K562 (cell line): ENCODE results near the gene LASP1. TPM values are rescaled to one million over a fixed set of nuclear protein-coding genes. Genes with fewer than 3 reads are reported as not detected.

Experiments used
- ARID1B ChIP-seq: fragments of 450-650 bp; IDR thresholded peaks from 2 replicates; pipeline ENCODE4 v1.6.1; 2016; ENCODE audit warnings: antibody characterized with exemption, mild to moderate bottlenecking, inconsistent platforms
- ATF7 ChIP-seq: fragments of 450-650 bp; IDR thresholded peaks from 2 replicates; pipeline ENCODE4 v1.7.1; 2014; ENCODE audit warnings: mild to moderate bottlenecking, moderate library complexity
- DPF2 ChIP-seq: fragments of 450-650 bp; IDR thresholded peaks from 2 replicates; pipeline ENCODE4 v1.6.1; 2016
- ELF1 ChIP-seq: fragments of 200-800 bp; sonication (Bioruptor generic); IDR thresholded peaks from 2 replicates; pipeline ENCODE4 v1.6.1; 2016; ENCODE audit warnings: missing genetic modification characterization, missing compliant biosample characterization
- NR2C2 ChIP-seq, 2 experiments: fragments of 200-800 bp in 1 of 2; sonication (Bioruptor generic) in 1 of 2; sonication (generic) in 1 of 2; formaldehyde crosslinking in 1 of 2; IDR thresholded peaks; 2 replicates each; pipeline versions ENCODE4 v1.6.1 to v1.8.0; 2016 to 2022; ENCODE audit warnings: mild to moderate bottlenecking in 1 of 2, missing compliant biosample characterization in 1 of 2, missing genetic modification characterization in 1 of 2, missing genetic modification reagents in 1 of 2
- POLR2A ChIP-seq: fragments of 450-650 bp; conservative IDR thresholded peaks from 2 replicates; pipeline ENCODE4 v1.6.1; 2016
- SMARCE1 ChIP-seq: fragments of 450-650 bp; IDR thresholded peaks from 2 replicates; pipeline ENCODE4 v1.7.1; 2016; ENCODE audit warnings: mild to moderate bottlenecking
- SP1 ChIP-seq: sonication (generic); formaldehyde crosslinking; IDR thresholded peaks from 2 replicates; pipeline ENCODE4 v1.8.1; 2022; ENCODE audit warnings: mild to moderate bottlenecking, missing genetic modification reagents
- SUPT5H ChIP-seq: fragments of 450-650 bp; IDR thresholded peaks from 2 replicates; pipeline ENCODE4 v1.6.1; 2016
- TRIM24 ChIP-seq, 2 experiments: fragments of 450-650 bp; IDR thresholded peaks; 2 replicates each; pipeline ENCODE4 v1.6.1; 2016
- ZBTB7A ChIP-seq: IDR thresholded peaks from 2 replicates; pipeline ENCODE4 v1.6.1; 2011; ENCODE audit warnings: low read depth, mild to moderate bottlenecking, low read length, moderate library complexity, borderline replicate concordance; ENCODE audit not compliant: control insufficient read depth
- ZFP36 ChIP-seq: fragments of 150-350 bp; IDR thresholded peaks from 2 replicates; pipeline ENCODE4 v1.6.1; 2018; ENCODE audit warnings: low read length, low read depth; ENCODE audit not compliant: partially characterized antibody
- polyA plus RNA-seq, 8 experiments: library from polyadenylated mRNA; depleted of rRNA in 4 of 8; stranded (reverse) in 5 of 8; unstranded in 3 of 8; fragments of >200 nt; fragmentation: Nextera tagmentation in 2 of 8; fragmentation: Illumina TruSeq in 1 of 8; extraction: Ambion mirVana in 2 of 8; extraction: Trizol in 1 of 8; gene quantifications; 2 replicates each; pipeline versions ENCODE4 v1.2.1 to v1.2.3, GENCODE V29; 2011 to 2014; ENCODE audit warnings: inconsistent platforms in 1 of 8, missing spikeins in 1 of 8
- total RNA-seq, 7 experiments: library from RNA; depleted of rRNA in 6 of 7; stranded (reverse); fragments of >200 nt in 6 of 7; fragmentation: Illumina TruSeq in 2 of 7; extraction: Trizol in 2 of 7; gene quantifications; 2 replicates each; pipeline versions ENCODE4 v1.2.1 to v1.2.3, GENCODE V29; 2011 to 2021; ENCODE audit warnings: low replicate concordance in 1 of 7
- TF ChIP-seq, protein P1 (sequence below): IDR thresholded peaks from 3 replicates; pipeline ENCODE4 v1.6.1; 2011; ENCODE audit warnings: borderline replicate concordance, mild to moderate bottlenecking, moderate library complexity; ENCODE audit not compliant: insufficient read length; ENCODE audit errors: extremely low read depth
- TF ChIP-seq, protein P2 (sequence below): sonication (generic); formaldehyde crosslinking; IDR thresholded peaks from 2 replicates; pipeline ENCODE4 v1.4.0; 2020; ENCODE audit warnings: mild to moderate bottlenecking, missing genetic modification reagents
- TF ChIP-seq, protein P3 (sequence below): conservative IDR thresholded peaks from 2 replicates; pipeline ENCODE4 v1.6.1; 2011; ENCODE audit warnings: low read depth, mild to moderate bottlenecking, low read length; ENCODE audit not compliant: control insufficient read depth
- TF ChIP-seq, protein P4 (sequence below): fragments of 200-800 bp; sonication (Bioruptor generic); IDR thresholded peaks from 2 replicates; pipeline ENCODE4 v1.6.1; 2017; ENCODE audit warnings: missing genetic modification characterization, missing compliant biosample characterization
- TF ChIP-seq, protein P5 (sequence below): fragments of 450-650 bp; IDR thresholded peaks from 2 replicates; pipeline ENCODE4 v1.6.1; 2016; ENCODE audit warnings: antibody characterized with exemption

Gene LASP1
- total and polyA plus RNA-seq, 9 of the 15 experiments (the other 6 are each of a cell fraction or from before 2014, with no cell fraction given) = 23.0 to 125 (median 55.3) TPM

DNA sequence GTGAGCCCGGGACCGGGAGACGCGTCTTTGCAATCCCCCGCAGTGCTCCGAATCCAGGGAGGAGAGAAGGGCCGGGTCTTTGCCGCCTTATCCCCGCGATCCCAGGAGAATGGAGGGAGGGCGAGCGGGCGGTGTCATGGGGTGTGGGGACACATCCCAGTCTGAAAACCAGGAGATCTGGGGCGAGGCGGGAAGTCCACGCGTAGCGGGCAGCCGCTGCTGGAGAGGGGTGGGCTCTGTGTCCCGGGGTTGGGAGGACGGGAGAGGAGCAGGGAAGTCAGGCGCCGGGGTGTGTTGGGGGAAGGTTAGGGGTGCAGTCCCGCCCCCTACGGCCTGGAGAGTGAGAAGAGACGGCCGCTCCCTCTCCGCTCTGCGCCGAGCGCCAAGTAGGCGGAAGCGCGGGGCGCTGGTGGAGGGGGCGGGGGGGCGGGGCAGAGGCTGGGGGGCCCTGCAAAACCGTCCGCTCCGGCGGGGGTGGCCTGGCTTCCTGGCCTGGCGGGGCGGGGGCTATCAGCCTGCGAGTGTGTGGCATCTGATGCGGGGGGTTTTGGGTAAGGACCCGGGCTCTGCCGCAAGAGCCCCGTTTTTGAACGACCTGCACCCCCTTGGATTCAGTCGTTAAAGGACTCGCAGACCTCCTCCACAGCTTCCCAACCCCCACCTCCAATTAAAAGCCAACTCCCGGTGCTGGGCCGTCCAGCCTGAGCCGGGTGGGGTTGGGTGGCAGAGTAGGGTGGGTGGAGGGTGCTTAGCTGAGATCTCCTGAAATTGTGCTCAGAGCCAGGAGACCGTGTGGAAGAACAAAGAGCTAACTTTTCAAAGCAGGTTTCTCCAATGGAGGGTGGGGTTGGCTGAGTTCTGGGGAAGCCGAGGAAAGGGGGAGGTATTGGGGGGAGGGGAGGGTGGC lies 654 bp downstream of the LASP1 start (continued):
- TF ChIP-seq, protein P1, sequence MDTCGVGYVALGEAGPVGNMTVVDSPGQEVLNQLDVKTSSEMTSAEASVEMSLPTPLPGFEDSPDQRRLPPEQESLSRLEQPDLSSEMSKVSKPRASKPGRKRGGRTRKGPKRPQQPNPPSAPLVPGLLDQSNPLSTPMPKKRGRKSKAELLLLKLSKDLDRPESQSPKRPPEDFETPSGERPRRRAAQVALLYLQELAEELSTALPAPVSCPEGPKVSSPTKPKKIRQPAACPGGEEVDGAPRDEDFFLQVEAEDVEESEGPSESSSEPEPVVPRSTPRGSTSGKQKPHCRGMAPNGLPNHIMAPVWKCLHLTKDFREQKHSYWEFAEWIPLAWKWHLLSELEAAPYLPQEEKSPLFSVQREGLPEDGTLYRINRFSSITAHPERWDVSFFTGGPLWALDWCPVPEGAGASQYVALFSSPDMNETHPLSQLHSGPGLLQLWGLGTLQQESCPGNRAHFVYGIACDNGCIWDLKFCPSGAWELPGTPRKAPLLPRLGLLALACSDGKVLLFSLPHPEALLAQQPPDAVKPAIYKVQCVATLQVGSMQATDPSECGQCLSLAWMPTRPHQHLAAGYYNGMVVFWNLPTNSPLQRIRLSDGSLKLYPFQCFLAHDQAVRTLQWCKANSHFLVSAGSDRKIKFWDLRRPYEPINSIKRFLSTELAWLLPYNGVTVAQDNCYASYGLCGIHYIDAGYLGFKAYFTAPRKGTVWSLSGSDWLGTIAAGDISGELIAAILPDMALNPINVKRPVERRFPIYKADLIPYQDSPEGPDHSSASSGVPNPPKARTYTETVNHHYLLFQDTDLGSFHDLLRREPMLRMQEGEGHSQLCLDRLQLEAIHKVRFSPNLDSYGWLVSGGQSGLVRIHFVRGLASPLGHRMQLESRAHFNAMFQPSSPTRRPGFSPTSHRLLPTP = no peak
- TF ChIP-seq ZBTB7A = peak; percentile 76; the same call in 1 of the 2 replicates
- TF ChIP-seq, protein P2, sequence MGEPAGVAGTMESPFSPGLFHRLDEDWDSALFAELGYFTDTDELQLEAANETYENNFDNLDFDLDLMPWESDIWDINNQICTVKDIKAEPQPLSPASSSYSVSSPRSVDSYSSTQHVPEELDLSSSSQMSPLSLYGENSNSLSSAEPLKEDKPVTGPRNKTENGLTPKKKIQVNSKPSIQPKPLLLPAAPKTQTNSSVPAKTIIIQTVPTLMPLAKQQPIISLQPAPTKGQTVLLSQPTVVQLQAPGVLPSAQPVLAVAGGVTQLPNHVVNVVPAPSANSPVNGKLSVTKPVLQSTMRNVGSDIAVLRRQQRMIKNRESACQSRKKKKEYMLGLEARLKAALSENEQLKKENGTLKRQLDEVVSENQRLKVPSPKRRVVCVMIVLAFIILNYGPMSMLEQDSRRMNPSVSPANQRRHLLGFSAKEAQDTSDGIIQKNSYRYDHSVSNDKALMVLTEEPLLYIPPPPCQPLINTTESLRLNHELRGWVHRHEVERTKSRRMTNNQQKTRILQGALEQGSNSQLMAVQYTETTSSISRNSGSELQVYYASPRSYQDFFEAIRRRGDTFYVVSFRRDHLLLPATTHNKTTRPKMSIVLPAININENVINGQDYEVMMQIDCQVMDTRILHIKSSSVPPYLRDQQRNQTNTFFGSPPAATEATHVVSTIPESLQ = no peak
- peak; percentile 8; the same call in 1 of the 2 replicates for TF ChIP-seq ATF7
- TF ChIP-seq POLR2A = peak; percentile 75
- TF ChIP-seq SP1 (CRISPR knock-in tag) = peak; percentile 42; the same call in 1 of the 2 replicates
- peak; percentile 33; the same call in 1 of the 2 replicates for TF ChIP-seq DPF2
- peak; percentile 32; the same call in 1 of the 2 replicates for TF ChIP-seq ARID1B
- TF ChIP-seq NR2C2 (CRISPR knock-in tag; IDR thresholded peaks at IDR 0.05) = peak; percentile 31; the same call in 1 of the 2 replicates
- no peak for TF ChIP-seq NR2C2 (tag; IDR thresholded peaks at IDR 0.05)
- peak; percentile 63 for TF ChIP-seq ELF1 (tag)
- TF ChIP-seq, protein P3, sequence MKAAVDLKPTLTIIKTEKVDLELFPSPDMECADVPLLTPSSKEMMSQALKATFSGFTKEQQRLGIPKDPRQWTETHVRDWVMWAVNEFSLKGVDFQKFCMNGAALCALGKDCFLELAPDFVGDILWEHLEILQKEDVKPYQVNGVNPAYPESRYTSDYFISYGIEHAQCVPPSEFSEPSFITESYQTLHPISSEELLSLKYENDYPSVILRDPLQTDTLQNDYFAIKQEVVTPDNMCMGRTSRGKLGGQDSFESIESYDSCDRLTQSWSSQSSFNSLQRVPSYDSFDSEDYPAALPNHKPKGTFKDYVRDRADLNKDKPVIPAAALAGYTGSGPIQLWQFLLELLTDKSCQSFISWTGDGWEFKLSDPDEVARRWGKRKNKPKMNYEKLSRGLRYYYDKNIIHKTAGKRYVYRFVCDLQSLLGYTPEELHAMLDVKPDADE = peak; percentile 71; the same call in 1 of the 2 replicates
- TF ChIP-seq SMARCE1 = peak; percentile 56
- peak; percentile 63; the same call in 1 of the 2 replicates for TF ChIP-seq SUPT5H
- peak in 1 of 2 experiments; percentile 34; a peak in 2 of 4 replicates for TF ChIP-seq TRIM24 (IDR thresholded peaks at IDR 0.05)
- TF ChIP-seq, protein P4, sequence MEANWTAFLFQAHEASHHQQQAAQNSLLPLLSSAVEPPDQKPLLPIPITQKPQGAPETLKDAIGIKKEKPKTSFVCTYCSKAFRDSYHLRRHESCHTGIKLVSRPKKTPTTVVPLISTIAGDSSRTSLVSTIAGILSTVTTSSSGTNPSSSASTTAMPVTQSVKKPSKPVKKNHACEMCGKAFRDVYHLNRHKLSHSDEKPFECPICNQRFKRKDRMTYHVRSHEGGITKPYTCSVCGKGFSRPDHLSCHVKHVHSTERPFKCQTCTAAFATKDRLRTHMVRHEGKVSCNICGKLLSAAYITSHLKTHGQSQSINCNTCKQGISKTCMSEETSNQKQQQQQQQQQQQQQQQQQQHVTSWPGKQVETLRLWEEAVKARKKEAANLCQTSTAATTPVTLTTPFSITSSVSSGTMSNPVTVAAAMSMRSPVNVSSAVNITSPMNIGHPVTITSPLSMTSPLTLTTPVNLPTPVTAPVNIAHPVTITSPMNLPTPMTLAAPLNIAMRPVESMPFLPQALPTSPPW (CRISPR knock-in tag) = peak; percentile 78
- no peak for TF ChIP-seq ZFP36
- TF ChIP-seq, protein P5, sequence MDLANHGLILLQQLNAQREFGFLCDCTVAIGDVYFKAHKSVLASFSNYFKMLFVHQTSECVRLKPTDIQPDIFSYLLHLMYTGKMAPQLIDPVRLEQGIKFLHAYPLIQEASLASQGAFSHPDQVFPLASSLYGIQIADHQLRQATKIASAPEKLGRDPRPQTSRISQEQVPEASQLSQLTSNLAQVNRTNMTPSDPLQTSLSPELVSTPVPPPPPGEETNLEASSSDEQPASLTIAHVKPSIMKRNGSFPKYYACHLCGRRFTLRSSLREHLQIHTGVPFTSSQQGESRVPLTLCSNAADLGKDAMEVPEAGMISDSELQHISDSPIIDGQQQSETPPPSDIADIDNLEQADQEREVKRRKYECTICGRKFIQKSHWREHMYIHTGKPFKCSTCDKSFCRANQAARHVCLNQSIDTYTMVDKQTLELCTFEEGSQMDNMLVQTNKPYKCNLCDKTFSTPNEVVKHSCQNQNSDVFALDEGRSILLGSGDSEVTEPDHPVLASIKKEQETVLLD = 0 out of 2 replicates have a peak, but pooled peaks have one; percentile 51
